K562 (cell line): ENCODE results near the gene PTPRF. TPM values are rescaled to one million over a fixed set of nuclear protein-coding genes. Genes with fewer than 3 reads are reported as not detected.

Experiments
- CBX5 ChIP-seq: IDR thresholded peaks from 2 replicates; pipeline ENCODE4 v1.6.1; 2014; ENCODE audit warnings: low read depth, borderline replicate concordance
- FOXJ2 ChIP-seq: fragments of 200-800 bp; sonication (Bioruptor generic); IDR thresholded peaks from 2 replicates; pipeline ENCODE4 v1.6.1; 2016; ENCODE audit warnings: missing genetic modification characterization, missing compliant biosample characterization
- NR4A1 ChIP-seq, 2 experiments: fragments of 250-450 bp in 1 of 2; fragments of 450-650 bp in 1 of 2; sonication (Bioruptor Pico) in 1 of 2; IDR thresholded peaks; 2 replicates each; pipeline versions ENCODE4 v1.4.0 to v1.6.1; 2016 to 2020; ENCODE audit warnings: mild to moderate bottlenecking in 2 of 2, missing compliant biosample characterization in 1 of 2, missing genetic modification characterization in 1 of 2, moderate library complexity in 1 of 2
- ZKSCAN3 ChIP-seq: fragments of 250-450 bp; sonication (Bioruptor Pico); IDR thresholded peaks from 2 replicates; pipeline ENCODE4 v1.4.0; 2020
- ZNF140 ChIP-seq: fragments of 250-450 bp; sonication (Bioruptor Pico); IDR thresholded peaks from 2 replicates; pipeline ENCODE4 v1.8.0; 2021; ENCODE audit warnings: moderate library complexity, mild to moderate bottlenecking, inconsistent platforms
- ZNF277 ChIP-seq: fragments of 250-450 bp; sonication (Bioruptor Pico); IDR thresholded peaks from 2 replicates; pipeline ENCODE4 v1.8.0; 2022; ENCODE audit warnings: inconsistent platforms, mild to moderate bottlenecking, moderate library complexity, borderline replicate concordance
- polyA plus RNA-seq, 8 experiments: library from polyadenylated mRNA; depleted of rRNA in 4 of 8; stranded (reverse) in 5 of 8; unstranded in 3 of 8; fragments of >200 nt; fragmentation: Nextera tagmentation in 2 of 8; fragmentation: Illumina TruSeq in 1 of 8; extraction: Ambion mirVana in 2 of 8; extraction: Trizol in 1 of 8; gene quantifications; 2 replicates each; pipeline versions ENCODE4 v1.2.1 to v1.2.3, GENCODE V29; 2011 to 2014; ENCODE audit warnings: inconsistent platforms in 1 of 8, missing spikeins in 1 of 8
- total RNA-seq, 7 experiments: library from RNA; depleted of rRNA in 6 of 7; stranded (reverse); fragments of >200 nt in 6 of 7; fragmentation: Illumina TruSeq in 2 of 7; extraction: Trizol in 2 of 7; gene quantifications; 2 replicates each; pipeline versions ENCODE4 v1.2.1 to v1.2.3, GENCODE V29; 2011 to 2021; ENCODE audit warnings: low replicate concordance in 1 of 7
- TF ChIP-seq, protein P1 (sequence below): fragments of 450-650 bp; IDR thresholded peaks from one replicate; pipeline ENCODE4 v1.6.1; 2018; ENCODE audit warnings: mild to moderate bottlenecking, moderate library complexity; ENCODE audit not compliant: partially characterized antibody
- TF ChIP-seq, protein P2 (sequence below), 2 experiments: fragments of 450-650 bp in 1 of 2; IDR thresholded peaks; 2 replicates each; pipeline ENCODE4 v1.6.1; 2011 to 2017; ENCODE audit warnings: low read depth in 2 of 2, antibody characterized with exemption in 1 of 2, borderline replicate concordance in 1 of 2, low read length in 1 of 2, mild to moderate bottlenecking in 1 of 2, mixed read lengths in 1 of 2; ENCODE audit not compliant: control insufficient read depth in 1 of 2
- TF ChIP-seq, protein P3 (sequence below): sonication (generic); formaldehyde crosslinking; IDR thresholded peaks from 2 replicates; pipeline ENCODE4 v1.8.0; 2022; ENCODE audit warnings: missing genetic modification reagents, mild to moderate bottlenecking, borderline replicate concordance
- TF ChIP-seq, protein P4 (sequence below): fragments of 450-650 bp; conservative IDR thresholded peaks from 2 replicates; pipeline ENCODE4 v1.6.1; 2016; ENCODE audit warnings: missing genetic modification characterization, low read depth, mild to moderate bottlenecking, missing compliant biosample characterization, moderate library complexity
- TF ChIP-seq, protein P5 (sequence below), 2 experiments: fragments of 450-650 bp; IDR thresholded peaks; 2 replicates each; pipeline ENCODE4 v1.6.1; 2016

The PTPRF gene
- total and polyA plus RNA-seq, 9 of the 15 experiments (the other 6 are each of a cell fraction or from before 2014, with no cell fraction given), result 0.13 to 4.3 (median 1.1) TPM

GRCh38 chr1:43531107-43531905 lies 623 bp downstream of the PTPRF start (continued):
- TF ChIP-seq, protein P1, sequence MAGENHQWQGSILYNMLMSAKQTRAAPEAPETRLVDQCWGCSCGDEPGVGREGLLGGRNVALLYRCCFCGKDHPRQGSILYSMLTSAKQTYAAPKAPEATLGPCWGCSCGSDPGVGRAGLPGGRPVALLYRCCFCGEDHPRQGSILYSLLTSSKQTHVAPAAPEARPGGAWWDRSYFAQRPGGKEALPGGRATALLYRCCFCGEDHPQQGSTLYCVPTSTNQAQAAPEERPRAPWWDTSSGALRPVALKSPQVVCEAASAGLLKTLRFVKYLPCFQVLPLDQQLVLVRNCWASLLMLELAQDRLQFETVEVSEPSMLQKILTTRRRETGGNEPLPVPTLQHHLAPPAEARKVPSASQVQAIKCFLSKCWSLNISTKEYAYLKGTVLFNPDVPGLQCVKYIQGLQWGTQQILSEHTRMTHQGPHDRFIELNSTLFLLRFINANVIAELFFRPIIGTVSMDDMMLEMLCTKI, result no peak
- no peak for TF ChIP-seq FOXJ2 (tag)
- TF ChIP-seq, protein P2, sequence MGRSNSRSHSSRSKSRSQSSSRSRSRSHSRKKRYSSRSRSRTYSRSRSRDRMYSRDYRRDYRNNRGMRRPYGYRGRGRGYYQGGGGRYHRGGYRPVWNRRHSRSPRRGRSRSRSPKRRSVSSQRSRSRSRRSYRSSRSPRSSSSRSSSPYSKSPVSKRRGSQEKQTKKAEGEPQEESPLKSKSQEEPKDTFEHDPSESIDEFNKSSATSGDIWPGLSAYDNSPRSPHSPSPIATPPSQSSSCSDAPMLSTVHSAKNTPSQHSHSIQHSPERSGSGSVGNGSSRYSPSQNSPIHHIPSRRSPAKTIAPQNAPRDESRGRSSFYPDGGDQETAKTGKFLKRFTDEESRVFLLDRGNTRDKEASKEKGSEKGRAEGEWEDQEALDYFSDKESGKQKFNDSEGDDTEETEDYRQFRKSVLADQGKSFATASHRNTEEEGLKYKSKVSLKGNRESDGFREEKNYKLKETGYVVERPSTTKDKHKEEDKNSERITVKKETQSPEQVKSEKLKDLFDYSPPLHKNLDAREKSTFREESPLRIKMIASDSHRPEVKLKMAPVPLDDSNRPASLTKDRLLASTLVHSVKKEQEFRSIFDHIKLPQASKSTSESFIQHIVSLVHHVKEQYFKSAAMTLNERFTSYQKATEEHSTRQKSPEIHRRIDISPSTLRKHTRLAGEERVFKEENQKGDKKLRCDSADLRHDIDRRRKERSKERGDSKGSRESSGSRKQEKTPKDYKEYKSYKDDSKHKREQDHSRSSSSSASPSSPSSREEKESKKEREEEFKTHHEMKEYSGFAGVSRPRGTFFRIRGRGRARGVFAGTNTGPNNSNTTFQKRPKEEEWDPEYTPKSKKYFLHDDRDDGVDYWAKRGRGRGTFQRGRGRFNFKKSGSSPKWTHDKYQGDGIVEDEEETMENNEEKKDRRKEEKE (IDR thresholded peaks at IDR 0.05; ENCODE audit: borderline replicate concordance in 1 of 2, control insufficient read depth in 1 of 2, low read depth in 2 of 2, low read length in 1 of 2), result no peak
- TF ChIP-seq ZNF140 (CRISPR knock-in tag), result no peak
- no peak for TF ChIP-seq ZKSCAN3 (CRISPR knock-in tag)
- TF ChIP-seq NR4A1 (CRISPR knock-in tag; IDR thresholded peaks at IDR 0.05), result no peak
- no peak for TF ChIP-seq NR4A1 (tag; IDR thresholded peaks at IDR 0.05)
- TF ChIP-seq, protein P3, sequence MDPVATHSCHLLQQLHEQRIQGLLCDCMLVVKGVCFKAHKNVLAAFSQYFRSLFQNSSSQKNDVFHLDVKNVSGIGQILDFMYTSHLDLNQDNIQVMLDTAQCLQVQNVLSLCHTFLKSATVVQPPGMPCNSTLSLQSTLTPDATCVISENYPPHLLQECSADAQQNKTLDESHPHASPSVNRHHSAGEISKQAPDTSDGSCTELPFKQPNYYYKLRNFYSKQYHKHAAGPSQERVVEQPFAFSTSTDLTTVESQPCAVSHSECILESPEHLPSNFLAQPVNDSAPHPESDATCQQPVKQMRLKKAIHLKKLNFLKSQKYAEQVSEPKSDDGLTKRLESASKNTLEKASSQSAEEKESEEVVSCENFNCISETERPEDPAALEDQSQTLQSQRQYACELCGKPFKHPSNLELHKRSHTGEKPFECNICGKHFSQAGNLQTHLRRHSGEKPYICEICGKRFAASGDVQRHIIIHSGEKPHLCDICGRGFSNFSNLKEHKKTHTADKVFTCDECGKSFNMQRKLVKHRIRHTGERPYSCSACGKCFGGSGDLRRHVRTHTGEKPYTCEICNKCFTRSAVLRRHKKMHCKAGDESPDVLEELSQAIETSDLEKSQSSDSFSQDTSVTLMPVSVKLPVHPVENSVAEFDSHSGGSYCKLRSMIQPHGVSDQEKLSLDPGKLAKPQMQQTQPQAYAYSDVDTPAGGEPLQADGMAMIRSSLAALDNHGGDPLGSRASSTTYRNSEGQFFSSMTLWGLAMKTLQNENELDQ (CRISPR knock-in tag), result no peak
- TF ChIP-seq, protein P4, sequence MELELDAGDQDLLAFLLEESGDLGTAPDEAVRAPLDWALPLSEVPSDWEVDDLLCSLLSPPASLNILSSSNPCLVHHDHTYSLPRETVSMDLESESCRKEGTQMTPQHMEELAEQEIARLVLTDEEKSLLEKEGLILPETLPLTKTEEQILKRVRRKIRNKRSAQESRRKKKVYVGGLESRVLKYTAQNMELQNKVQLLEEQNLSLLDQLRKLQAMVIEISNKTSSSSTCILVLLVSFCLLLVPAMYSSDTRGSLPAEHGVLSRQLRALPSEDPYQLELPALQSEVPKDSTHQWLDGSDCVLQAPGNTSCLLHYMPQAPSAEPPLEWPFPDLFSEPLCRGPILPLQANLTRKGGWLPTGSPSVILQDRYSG (tag), result no peak
- TF ChIP-seq ZNF277 (CRISPR knock-in tag), result no peak
- no peak for TF ChIP-seq CBX5
- TF ChIP-seq, protein P5, sequence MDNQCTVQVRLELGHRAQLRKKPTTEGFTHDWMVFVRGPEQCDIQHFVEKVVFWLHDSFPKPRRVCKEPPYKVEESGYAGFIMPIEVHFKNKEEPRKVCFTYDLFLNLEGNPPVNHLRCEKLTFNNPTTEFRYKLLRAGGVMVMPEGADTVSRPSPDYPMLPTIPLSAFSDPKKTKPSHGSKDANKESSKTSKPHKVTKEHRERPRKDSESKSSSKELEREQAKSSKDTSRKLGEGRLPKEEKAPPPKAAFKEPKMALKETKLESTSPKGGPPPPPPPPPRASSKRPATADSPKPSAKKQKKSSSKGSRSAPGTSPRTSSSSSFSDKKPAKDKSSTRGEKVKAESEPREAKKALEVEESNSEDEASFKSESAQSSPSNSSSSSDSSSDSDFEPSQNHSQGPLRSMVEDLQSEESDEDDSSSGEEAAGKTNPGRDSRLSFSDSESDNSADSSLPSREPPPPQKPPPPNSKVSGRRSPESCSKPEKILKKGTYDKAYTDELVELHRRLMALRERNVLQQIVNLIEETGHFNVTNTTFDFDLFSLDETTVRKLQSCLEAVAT (IDR thresholded peaks at IDR 0.05), result no peak
